MM.1S (cell line): ENCODE results near the gene ANKS1B.
"Not testable (repeated sequence)": the region's sequence is repeated elsewhere in the genome, so short reads cannot be mapped to it uniquely, and the experiment has no call there.

Source experiments
- DNase-seq: peaks from one replicate; pipeline ENCODE4 v3.0.0-alpha.2; 2015
- H2AFZ ChIP-seq: fragments of 300-600 bp; sonication (generic); 2 replicates; pipeline ENCODE4 v1.6.0; 2016; ENCODE audit warnings: antibody characterized with exemption, low read length
- H3F3A ChIP-seq: fragments of 300-600 bp; sonication (generic); 2 replicates; pipeline ENCODE4 v1.6.1; 2016; ENCODE audit warnings: mild to moderate bottlenecking, antibody characterized with exemption, low read length, moderate library complexity, mixed read lengths; ENCODE audit not compliant: insufficient read depth
- H3K27ac ChIP-seq: fragments of 300-600 bp; sonication (generic); 2 replicates; pipeline ENCODE4 v1.5.1; 2016; ENCODE audit warnings: mild to moderate bottlenecking, low read length
- H3K27me3 ChIP-seq: fragments of 300-600 bp; sonication (generic); replicated peaks from 2 replicates; pipeline ENCODE4 v1.6.0; 2016; ENCODE audit warnings: low read length; ENCODE audit not compliant: insufficient read depth
- H3K36me3 ChIP-seq: fragments of 300-600 bp; sonication (generic); replicated peaks from 2 replicates; pipeline ENCODE4 v1.6.1; 2016; ENCODE audit warnings: mild to moderate bottlenecking, low read length, mixed read lengths; ENCODE audit not compliant: insufficient read depth
- H3K4me1 ChIP-seq: fragments of 300-600 bp; sonication (generic); 2 replicates; pipeline ENCODE4 v1.6.1; 2016; ENCODE audit warnings: low read length, mixed read lengths
- H3K4me2 ChIP-seq: fragments of 300-600 bp; sonication (generic); 2 replicates; pipeline ENCODE4 v1.6.0; 2016; ENCODE audit warnings: low read depth, low read length
- H3K4me3 ChIP-seq: fragments of 300-600 bp; sonication (generic); 2 replicates; pipeline ENCODE4 v1.5.1; 2016; ENCODE audit warnings: low read length, mixed read lengths
- H3K79me2 ChIP-seq: fragments of 300-600 bp; sonication (generic); 2 replicates; pipeline ENCODE4 v1.6.1; 2016; ENCODE audit warnings: mixed run types, low read length, mixed read lengths
- H3K9ac ChIP-seq: fragments of 300-600 bp; sonication (generic); 2 replicates; pipeline ENCODE4 v1.6.1; 2016; ENCODE audit warnings: low read length, mixed read lengths
- H3K9me2 ChIP-seq: fragments of 300-600 bp; sonication (generic); replicated peaks from 2 replicates; pipeline ENCODE4 v1.6.1; 2016; ENCODE audit warnings: mild to moderate bottlenecking, low read length, mixed read lengths; ENCODE audit not compliant: insufficient read depth
- H3K9me3 ChIP-seq: fragments of 300-600 bp; sonication (generic); replicated peaks from 2 replicates; pipeline ENCODE4 v1.6.1; 2016; ENCODE audit warnings: mild to moderate bottlenecking, low read length, mixed read lengths; ENCODE audit not compliant: insufficient read depth
- H4K20me1 ChIP-seq: fragments of 300-600 bp; sonication (generic); 2 replicates; pipeline ENCODE4 v1.6.1; 2016; ENCODE audit warnings: mild to moderate bottlenecking, low read length, moderate library complexity, mixed read lengths; ENCODE audit not compliant: insufficient read depth
- CTCF ChIP-seq: fragments of 300-600 bp; sonication (generic); IDR thresholded peaks from 2 replicates; pipeline ENCODE4 v1.5.1; 2016; ENCODE audit warnings: antibody characterized with exemption, low read length, mixed read lengths
- EZH2 ChIP-seq: fragments of 300-600 bp; sonication (generic); optimal IDR thresholded peaks from 2 replicates; pipeline ENCODE3; 2017; ENCODE audit warnings: low read depth, mild to moderate bottlenecking, antibody characterized with exemption, low read length, mixed read lengths
- EZH2phosphoT487 ChIP-seq: fragments of 300-600 bp; sonication (generic); IDR thresholded peaks from 2 replicates; pipeline ENCODE4 v1.6.1; 2018; ENCODE audit warnings: antibody characterized with exemption, low read length

Gene ANKS1B

GRCh38 chr12:99253068-99253467, 731.7 kb downstream of the ANKS1B start:
- H3K9me2 ChIP-seq, result no peaks in the 10 kb centered on the region
- DNase-seq, result peak; percentile 36
- no peak overlapping the region for H3K9ac ChIP-seq
- H3K4me2 ChIP-seq, result no peak overlapping the region
- no peaks in the 10 kb centered on the region for H3K79me2 ChIP-seq
- H3K9me3 ChIP-seq, result no peaks in the 10 kb centered on the region
- no peaks in the 10 kb centered on the region for H4K20me1 ChIP-seq
- TF ChIP-seq CTCF (peak; percentile 33; the same call in 1 of the 2 replicates), EZH2phosphoT487 (no peak)
- H3K27me3 ChIP-seq, result no peaks in the 10 kb centered on the region
- H3K4me3 ChIP-seq, result no peak overlapping the region
- no peaks in the 10 kb centered on the region for H3K36me3 ChIP-seq
- no peak overlapping the region for H3K27ac ChIP-seq
- no peaks in the 10 kb centered on the region for H3F3A ChIP-seq
- no peak overlapping the region for H2AFZ ChIP-seq
- no peaks in the 10 kb centered on the region for H3K4me1 ChIP-seq

- H3K27ac ChIP-seq, result no peak overlapping the region
Measured at GRCh38 chr12:99250091-99250490, 734.6 kb downstream of the ANKS1B start.

GRCh38 chr12:99249543-99249942, 735.2 kb downstream of the ANKS1B start:
- no peak for DNase-seq
- no peaks in the 10 kb centered on the region for H3K79me2 ChIP-seq
- no peaks in the 10 kb centered on the region for H4K20me1 ChIP-seq
- no peak for TF ChIP-seq CTCF
- no peak for TF ChIP-seq EZH2phosphoT487
- H3K27ac ChIP-seq, result no peak overlapping the region
- no peak overlapping the region for H3K4me2 ChIP-seq
- no peaks in the 10 kb centered on the region for H3K9me3 ChIP-seq
- H3K27me3 ChIP-seq, result no peaks in the 10 kb centered on the region
- no peaks in the 10 kb centered on the region for H3F3A ChIP-seq
- H3K9ac ChIP-seq, result no peak overlapping the region
- no peaks in the 10 kb centered on the region for H3K4me1 ChIP-seq
- no peak overlapping the region for H3K4me3 ChIP-seq
- no peak overlapping the region for H2AFZ ChIP-seq
- H3K9me2 ChIP-seq, result no peaks in the 10 kb centered on the region
- H3K36me3 ChIP-seq, result no peaks in the 10 kb centered on the region

More at GRCh38 chr12:99250091-99250490, 734.6 kb downstream of the ANKS1B start:
- no peak overlapping the region for H3K9ac ChIP-seq
- TF ChIP-seq CTCF (no peak), EZH2 (no peak), EZH2phosphoT487 (no peak)
- no peaks in the 10 kb centered on the region for H3K27me3 ChIP-seq
- no peak overlapping the region for H2AFZ ChIP-seq
- no peak overlapping the region for H3K4me3 ChIP-seq
- no peak overlapping the region for H3K4me2 ChIP-seq
- no peaks in the 10 kb centered on the region for H3K36me3 ChIP-seq
- no peak for DNase-seq
- no peaks in the 10 kb centered on the region for H3K4me1 ChIP-seq
- H4K20me1 ChIP-seq, result no peaks in the 10 kb centered on the region
- no peaks in the 10 kb centered on the region for H3F3A ChIP-seq
- no peaks in the 10 kb centered on the region for H3K9me2 ChIP-seq
- no peaks in the 10 kb centered on the region for H3K9me3 ChIP-seq
- no peaks in the 10 kb centered on the region for H3K79me2 ChIP-seq

- H3F3A ChIP-seq, DNase-seq, H3K9me3 ChIP-seq, H3K4me3 ChIP-seq, H4K20me1 ChIP-seq, H3K4me2 ChIP-seq, H3K4me1 ChIP-seq, H3K79me2 ChIP-seq, H3K27ac ChIP-seq, H3K9ac ChIP-seq, H3K36me3 ChIP-seq, H3K9me2 ChIP-seq, H2AFZ ChIP-seq, H3K27me3 ChIP-seq: not testable (repeated sequence)
Measured at GRCh38 chr12:99237907-99238538, 746.7 kb downstream of the ANKS1B start.
